Measurements from ENCODE around the gene ACP2. TPM values are rescaled to one million over a fixed set of nuclear protein-coding genes. Genes with fewer than 3 reads are reported as not detected.
"Not testable (repeated sequence)": the region's sequence is repeated elsewhere in the genome, so short reads cannot be mapped to it uniquely, and the experiment has no call there.

ACP2 gene
- polyA plus RNA-seq, 4 donors, result 42.4 to 60.6 (median 45.9) TPM

GRCh38 chr11:47208008-47208552, 40.5 kb downstream of the ACP2 start:
- not testable (repeated sequence) for DNase-seq (ENCODE audit: low read depth in 4 of 4, low spot score in 3 of 4)

- DNase-seq (ENCODE audit: low read depth in 4 of 4, low spot score in 3 of 4), result no peak
These were observed 41.2 kb downstream of the ACP2 start for GRCh38 chr11:47207459-47207858.

DNA sequence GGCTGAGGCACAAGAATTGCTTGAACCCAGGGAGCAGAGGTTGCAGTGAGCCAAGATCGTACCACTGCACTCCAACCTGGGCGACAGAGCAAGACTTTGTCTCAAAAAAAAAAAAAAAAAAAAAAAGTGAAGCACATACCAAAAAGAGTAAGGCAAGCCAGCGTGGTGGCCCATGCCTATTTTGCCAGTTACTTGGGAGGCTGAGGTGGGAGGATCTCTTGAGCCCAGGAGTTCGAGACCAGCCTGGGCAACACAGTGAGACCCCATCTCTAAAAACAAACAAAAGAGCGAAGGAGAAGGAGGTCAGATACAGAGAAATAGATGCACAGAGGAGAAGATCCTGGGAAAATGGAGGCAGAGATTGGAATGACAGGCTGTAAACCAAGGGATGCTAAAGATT, 42.0 kb downstream of the ACP2 start:
- DNase-seq (ENCODE audit: low read depth in 4 of 4, low spot score in 3 of 4), result not testable (repeated sequence)

GRCh38 chr11:47204637-47204989, 44.0 kb downstream of the ACP2 start:
- DNase-seq (ENCODE audit: low read depth in 4 of 4, low spot score in 3 of 4), result no peak

DNA sequence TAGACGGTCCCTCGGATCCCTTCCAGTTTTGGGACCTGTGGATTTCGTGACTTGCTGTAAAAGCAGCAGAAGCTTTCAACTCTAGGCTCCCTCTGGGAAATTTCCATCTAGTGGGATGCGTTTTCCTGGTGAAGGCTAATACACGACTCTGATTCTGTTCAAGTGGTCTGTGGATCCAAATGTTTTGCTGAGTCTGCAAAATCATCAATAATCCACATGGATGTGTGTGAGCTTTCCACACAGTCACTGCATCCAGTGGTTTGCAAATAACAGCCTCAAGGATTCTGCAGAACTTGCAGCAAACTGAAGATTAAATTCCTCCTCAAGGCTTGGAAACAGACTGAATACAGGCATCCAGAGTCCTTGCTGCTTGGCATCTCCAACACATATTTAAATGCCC, 46.0 kb downstream of the ACP2 start:
- no peak for DNase-seq (ENCODE audit: low read depth in 4 of 4, low spot score in 3 of 4)

DNA sequence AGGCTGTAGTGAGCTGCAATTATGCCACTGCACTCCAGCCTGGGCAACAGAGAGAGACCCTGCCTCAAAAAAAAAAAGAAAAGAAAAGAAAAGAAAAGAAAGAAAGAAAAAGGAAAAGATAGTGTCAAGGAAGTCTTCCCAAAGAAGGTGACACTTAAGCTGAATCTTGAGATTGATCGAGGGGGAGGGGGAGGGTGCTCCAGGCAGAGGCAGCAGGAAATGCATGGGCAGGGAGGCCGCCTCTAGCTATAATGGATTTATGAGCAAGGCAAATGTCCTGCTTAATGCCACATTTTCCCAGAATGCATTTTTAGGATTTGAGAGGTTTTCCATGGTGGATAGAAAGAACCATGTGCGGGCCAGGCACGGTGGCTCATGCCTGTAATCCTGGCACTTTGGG, 47.6 kb downstream of the ACP2 start:
- no peak for DNase-seq (ENCODE audit: low read depth in 4 of 4, low spot score in 3 of 4)

GRCh38 chr11:47198161-47198560, 50.5 kb downstream of the ACP2 start:
- DNase-seq (ENCODE audit: low read depth in 4 of 4, low spot score in 3 of 4), result not testable (repeated sequence)

- no peak for DNase-seq (ENCODE audit: low read depth in 4 of 4, low spot score in 3 of 4)
These were observed 56.5 kb downstream of the ACP2 start for GRCh38 chr11:47192111-47192510.

GRCh38 chr11:47191137-47191536, 57.5 kb downstream of the ACP2 start:
- not testable (repeated sequence) for DNase-seq (ENCODE audit: low read depth in 4 of 4, low spot score in 3 of 4)

Other genes with a start within 250 kb of the ACP2 start
- 10 to 100 TPM; 57.2 to 90.1 (median 79.6) TPM for gene ARFGAP2, start 71.9 kb downstream of the ACP2 start, polyA plus RNA-seq (ENCODE audit: insufficient read length in 4 of 4)
- 10 to 100 TPM; 22.5 to 45.2 (median 29.9) TPM for gene PACSIN3, start 62.4 kb downstream of the ACP2 start, polyA plus RNA-seq (ENCODE audit: insufficient read length in 4 of 4)
- gene DDB2, start 33.8 kb downstream of the ACP2 start, polyA plus RNA-seq (ENCODE audit: insufficient read length in 4 of 4), result 10 to 100 TPM; 17.1 to 29.2 (median 20.5) TPM
- gene NR1H3, start 9.2 kb upstream of the ACP2 start, polyA plus RNA-seq (ENCODE audit: insufficient read length in 4 of 4), result 10 to 100 TPM; 32.5 to 47.5 (median 36.5) TPM
- 10 to 100 TPM; 36.9 to 53.8 (median 39.4) TPM for gene MADD, start 21.3 kb upstream of the ACP2 start, polyA plus RNA-seq (ENCODE audit: insufficient read length in 4 of 4)
- gene MYBPC3, start 103.9 kb upstream of the ACP2 start, polyA plus RNA-seq (ENCODE audit: insufficient read length in 4 of 4), result under 1 TPM in 3 of 4 donors, not detected in 1; 0.03 to 0.14 (median 0.07) TPM
- gene SPI1, start 129.7 kb upstream of the ACP2 start, polyA plus RNA-seq (ENCODE audit: insufficient read length in 4 of 4), result 1 to 10 TPM; 3.4 to 7.8 (median 4.4) TPM
- gene SLC39A13, start 159.8 kb upstream of the ACP2 start, polyA plus RNA-seq (ENCODE audit: insufficient read length in 4 of 4), result 10 to 100 TPM; 42.6 to 72.0 (median 45.5) TPM
- 100 to 1,000 TPM; 108 to 161 (median 148) TPM for gene PSMC3, start 177.6 kb upstream of the ACP2 start, polyA plus RNA-seq (ENCODE audit: insufficient read length in 4 of 4)
- gene RAPSN, start 200.3 kb upstream of the ACP2 start, polyA plus RNA-seq (ENCODE audit: insufficient read length in 4 of 4), result under 1 TPM in 2 of 4 donors, not detected in 2; 0.17 to 0.26 TPM

Data from left renal pelvis (tissue), 4 donors.